GM19438 (cell line): ENCODE data around the gene CEP70.

Experiments
- ATAC-seq: cut with Tn5 transposase; IDR thresholded peaks from one replicate; pipeline ENCODE4 v1.9.1; 2021; ENCODE audit warnings: low read depth; ENCODE audit not compliant: unreplicated experiment

CEP70 gene

DNA sequence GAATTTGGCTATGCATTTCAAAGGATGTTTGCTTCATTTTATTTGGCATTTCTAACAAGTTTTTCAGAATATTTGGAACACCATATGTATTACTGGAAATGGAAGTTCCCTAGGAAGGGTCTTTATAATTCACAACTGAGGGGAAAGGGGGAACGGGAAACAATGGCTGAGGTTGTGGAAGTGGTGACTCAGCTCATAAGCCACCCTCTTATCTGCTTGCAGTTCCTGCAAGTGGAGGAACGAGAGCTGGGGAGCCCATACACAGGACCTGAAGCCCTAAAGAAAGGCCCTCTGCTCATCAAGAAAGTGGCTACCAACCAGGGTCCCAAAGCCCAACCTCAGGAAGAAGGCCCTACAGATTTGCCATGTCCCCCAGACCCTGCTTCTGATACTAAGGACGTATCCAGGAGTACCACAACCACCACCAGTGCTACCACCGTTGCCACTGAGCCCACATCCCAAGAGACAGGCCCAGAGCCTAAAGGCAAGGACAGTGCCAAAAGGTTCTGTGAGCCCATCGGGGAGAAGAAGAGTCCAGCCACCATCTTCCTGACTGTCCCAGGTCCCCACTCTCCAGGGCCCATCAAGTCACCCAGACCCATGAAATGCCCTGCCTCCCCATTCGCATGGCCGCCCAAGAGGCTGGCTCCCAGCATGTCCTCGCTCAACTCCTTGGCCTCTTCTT is 121.8 kb downstream of the CEP70 start:
- ATAC-seq: no peak

DNA sequence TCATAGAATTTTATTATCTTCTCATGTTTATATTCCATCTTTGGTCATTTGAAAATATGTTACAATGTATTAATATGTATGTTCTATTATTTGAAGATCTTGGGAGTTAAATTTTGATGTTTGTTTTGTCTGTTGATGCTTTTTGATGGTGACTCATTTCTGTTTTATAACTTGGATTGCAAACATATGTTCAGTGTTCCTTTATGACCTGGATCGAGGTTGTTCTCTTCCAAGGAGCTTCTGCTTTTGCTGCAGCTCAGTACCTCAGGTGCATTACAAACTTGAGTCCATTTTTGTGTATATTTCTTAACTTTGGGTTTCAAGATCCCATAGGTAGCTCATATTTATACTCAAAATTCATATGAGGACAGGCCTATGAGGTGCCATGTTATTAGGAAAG is 122.6 kb downstream of the CEP70 start:
- no peak for ATAC-seq

DNA sequence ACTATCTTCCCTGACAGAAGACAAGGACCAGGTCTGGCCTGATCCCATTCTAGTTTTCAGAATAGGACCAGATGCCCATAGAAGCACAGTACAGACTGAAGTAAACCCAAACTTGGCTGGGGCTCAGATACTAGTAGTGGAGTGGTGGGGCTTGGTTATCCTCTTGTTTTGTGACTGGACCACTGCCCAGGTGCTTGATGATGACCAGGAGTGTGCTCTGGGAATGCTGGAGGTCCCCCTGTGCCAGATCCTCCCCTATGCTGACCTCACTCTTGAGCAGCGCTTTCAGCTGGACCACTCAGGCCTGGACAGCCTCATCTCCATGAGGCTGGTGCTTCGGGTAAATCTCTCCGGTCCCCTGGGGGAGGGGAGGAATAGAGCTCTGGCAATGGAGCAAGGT is 123.4 kb downstream of the CEP70 start:
- ATAC-seq: no peak

DNA sequence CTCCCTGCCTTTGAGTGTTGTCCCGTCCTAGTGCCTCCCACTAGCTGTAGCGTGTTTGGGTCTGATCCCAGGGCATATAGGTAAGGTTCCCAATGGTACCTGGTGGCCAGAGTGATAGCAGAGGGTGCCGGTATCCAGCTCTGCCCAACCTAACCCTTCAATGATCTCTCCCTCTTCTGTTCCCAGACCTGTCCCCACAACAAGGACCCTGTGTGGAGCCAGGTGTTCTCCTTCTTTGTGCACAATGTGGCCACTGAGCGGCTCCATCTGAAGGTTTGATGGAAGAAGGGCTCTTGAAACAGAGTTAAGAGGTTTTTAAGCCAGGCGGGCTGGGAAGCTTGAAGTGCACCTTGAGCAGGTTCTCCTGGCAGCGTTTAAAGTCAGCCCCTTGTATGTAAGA is 124.2 kb downstream of the CEP70 start:
- no peak for ATAC-seq

DNA sequence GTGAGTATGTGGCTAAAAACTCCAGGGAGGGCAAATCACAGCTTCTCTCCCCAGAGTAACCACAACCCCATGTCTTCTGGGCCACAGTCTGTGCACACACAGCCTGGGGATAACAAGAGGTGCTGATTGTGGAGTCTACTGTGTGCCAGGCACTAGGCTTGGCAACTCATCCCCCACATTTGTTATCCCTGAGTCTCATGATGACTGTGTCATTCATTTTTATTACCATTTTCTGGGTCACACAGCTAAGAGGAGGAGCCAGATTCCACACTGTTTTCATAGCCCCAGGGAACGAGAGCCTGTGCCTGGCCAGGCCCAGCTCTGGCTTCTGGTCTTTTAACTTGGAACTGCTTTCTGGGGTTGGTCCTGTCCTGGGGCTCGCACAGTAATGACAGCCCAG is 125.2 kb downstream of the CEP70 start:
- no peak for ATAC-seq

DNA sequence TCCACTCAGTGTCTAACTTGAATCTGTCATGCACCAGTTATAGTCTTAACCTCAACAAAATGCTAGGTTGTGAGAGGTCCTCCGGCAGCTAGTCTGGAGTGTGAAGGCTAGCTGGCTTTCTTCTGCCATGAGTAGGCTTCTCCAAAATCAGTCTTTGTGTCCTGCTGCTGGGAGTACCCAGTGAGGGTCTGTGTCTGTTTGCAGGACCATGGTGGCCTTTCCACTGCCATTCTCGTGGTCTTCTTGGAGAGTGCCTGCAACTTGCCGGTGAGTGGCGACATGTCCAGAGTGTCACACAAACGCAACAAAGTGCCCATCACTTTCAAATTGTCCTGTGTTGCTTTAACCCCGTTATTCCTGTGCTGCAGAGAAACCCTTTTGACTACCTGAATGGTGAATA is 125.6 kb downstream of the CEP70 start:
- ATAC-seq: no peak

DNA sequence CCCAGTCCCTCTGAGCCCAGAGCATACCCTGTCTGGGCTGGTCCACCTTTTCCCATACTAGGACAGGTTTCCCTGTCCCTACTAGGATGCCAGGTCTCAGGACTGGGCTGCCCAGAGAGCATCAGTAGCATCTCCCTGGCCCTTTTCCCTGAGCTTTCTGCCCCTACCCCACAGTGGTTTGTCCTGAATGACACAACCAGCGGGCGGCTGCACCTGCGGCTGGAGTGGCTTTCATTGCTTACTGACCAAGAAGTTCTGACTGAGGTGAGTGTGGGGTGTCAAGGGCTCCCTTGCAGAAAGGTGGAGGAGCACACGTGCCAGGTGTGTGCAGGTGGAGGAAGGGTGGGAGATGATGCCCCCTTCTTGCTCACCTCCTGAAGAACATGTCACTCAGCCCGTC is 126.1 kb downstream of the CEP70 start:
- no peak for ATAC-seq

DNA sequence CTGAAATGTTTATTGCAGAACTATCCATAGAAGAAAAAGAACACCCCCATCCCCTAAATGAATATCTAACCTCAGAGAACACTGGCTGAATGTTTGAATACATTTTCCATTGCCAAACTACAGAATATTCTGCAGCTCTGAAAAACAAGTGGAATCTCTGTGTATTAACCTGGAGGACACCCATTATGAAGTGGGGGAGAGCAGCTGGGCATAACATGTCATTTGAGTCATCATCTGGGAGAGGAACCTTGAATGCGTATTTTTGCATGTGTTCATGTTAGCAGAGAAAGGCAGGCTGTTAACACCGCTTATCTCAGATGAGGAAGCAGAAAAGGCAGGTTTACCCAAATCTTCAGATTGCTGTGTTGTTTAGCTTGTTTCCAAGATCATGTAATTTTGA is 128.1 kb downstream of the CEP70 start:
- no peak for ATAC-seq

DNA sequence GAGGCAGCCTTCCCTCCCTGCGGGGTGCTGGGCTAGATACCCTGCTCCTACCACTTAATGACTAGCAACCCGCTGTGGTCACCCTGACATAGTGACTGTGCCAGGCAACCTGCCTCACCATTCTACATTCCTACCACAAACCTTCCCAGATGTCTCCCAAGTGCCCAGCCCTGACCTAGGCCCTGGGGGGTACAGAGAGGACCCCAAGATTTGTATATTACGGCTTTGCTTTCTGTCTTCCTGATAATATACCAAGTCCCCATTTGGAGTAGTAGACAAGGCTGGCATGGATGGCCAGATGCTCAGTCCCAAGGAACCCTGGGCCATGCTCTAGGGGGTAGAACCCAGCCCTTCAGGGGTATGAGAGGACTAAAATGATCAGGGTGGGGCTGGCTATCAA is 128.6 kb downstream of the CEP70 start:
- ATAC-seq: no peak

DNA sequence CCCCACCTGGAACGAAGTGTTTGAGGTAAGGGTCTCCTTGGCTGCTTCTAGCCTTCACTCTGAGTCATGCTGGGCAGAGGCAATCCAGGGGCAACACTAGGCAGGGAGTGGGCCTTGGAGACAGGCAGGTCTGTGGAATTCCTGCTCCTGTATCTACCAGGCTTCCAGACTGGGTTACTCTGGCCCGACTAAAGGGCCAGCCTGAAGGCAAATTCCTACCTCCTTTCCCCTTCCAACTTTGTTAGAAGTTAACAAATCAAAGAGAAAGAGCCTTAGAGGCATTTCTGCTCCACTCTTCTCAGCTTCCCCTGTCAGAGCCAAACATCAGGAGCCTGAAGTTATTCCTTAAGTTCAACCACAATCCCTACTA is 129.6 kb downstream of the CEP70 start:
- ATAC-seq: no peak

DNA sequence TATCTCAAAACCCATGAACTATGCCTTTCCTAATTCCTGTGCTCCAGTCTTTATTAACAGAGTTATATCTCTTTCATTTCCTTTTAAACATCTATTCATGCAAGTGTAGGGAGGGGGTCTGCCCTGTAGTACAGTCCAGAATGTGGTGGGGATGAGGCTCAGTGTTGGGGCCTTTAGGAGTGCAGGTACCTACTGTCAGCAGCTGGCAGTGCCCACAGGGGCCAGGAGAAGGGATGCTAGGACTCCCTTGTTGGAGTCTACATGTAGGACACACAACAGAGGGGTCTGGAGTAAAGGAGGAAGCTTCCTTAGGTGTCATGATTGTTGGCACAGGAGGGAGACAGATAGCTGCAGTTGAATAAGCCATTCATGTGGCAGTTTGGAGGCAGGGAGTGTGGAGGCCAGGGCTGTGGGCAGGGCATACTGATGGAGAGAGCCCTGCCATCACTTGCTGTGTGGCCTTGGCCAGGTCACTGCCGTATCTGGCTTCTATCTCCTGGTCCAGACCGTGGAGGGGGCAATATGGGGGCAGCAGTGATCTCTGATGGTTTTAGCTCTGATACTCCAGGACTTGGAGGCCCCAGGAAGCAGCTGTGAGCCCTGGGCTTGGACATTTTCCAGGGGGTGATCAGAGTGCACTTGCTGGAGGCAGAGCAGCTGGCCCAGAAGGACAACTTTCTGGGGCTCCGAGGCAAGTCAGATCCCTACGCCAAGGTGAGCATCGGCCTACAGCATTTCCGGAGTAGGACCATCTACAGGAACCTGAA is 130.2 kb downstream of the CEP70 start:
- ATAC-seq: no peak

DNA sequence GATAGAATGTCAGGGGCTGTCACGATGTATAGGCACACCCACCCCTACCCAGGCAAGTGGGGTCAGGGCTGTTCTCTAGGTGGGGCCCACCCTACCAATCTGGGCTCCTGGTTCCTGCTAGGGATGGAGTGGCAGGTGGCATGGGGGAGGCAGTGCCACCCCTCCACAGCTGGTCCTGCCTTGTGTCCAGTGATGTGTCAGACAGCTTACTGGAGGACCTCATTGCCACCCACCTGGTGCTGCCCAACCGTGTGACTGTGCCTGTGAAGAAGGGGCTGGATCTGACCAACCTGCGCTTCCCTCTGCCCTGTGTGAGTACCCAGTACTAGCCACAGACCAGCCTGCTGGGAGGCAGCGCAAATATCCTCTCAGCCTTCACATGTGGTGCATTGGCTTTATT is 132.2 kb downstream of the CEP70 start:
- no peak for ATAC-seq

DNA sequence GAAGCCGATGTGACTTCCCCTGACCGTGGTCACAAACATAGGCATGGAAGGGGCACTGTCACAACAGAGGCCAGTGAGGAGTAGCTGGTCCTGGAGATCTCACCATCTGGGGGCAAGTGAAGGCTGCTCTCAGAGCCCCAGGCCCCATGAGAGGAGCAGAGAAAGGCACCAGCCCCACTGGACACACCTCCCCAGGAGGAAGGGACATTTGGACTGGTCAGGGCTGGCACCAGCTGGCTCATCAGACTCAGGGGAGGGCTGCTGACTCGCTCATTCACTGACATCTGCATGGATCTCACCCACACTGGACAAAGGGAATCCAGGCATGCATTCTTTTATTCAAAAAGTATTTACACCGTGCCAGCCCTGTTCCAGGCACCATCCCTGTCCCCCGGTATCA is 132.8 kb downstream of the CEP70 start:
- no peak for ATAC-seq

DNA sequence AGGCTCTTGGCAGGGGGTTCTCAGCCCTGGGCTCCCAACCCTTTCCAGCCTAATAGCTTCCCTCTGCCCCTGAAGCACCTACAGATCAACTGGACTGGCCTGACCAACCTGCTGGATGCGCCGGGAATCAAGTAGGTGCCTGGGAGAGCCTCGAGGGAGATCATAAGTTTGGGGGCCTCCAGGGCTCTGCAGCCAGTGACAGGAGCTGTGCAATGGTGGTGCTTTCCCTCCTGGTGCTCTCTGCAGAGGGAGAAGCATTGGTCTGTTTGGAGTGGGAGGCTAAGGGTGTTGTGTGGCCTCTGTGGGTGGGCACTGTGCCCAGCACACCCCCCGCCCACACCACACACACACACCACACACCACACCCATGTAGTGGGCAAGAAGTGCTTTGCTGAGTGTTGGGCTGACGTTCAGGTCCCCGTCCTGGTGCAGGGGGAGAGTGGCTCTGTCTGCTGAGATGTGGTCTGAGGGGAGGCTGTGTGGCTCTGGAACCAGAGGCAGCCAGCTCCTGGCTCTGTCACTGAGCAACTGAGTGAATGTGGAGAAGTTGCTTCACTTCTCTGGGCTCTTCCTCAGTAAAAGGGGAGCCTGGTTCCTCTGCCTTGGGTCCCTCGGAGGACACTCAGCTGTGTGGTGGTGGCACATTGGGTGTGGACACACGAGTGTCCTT is 133.4 kb downstream of the CEP70 start:
- ATAC-seq: no peak

DNA sequence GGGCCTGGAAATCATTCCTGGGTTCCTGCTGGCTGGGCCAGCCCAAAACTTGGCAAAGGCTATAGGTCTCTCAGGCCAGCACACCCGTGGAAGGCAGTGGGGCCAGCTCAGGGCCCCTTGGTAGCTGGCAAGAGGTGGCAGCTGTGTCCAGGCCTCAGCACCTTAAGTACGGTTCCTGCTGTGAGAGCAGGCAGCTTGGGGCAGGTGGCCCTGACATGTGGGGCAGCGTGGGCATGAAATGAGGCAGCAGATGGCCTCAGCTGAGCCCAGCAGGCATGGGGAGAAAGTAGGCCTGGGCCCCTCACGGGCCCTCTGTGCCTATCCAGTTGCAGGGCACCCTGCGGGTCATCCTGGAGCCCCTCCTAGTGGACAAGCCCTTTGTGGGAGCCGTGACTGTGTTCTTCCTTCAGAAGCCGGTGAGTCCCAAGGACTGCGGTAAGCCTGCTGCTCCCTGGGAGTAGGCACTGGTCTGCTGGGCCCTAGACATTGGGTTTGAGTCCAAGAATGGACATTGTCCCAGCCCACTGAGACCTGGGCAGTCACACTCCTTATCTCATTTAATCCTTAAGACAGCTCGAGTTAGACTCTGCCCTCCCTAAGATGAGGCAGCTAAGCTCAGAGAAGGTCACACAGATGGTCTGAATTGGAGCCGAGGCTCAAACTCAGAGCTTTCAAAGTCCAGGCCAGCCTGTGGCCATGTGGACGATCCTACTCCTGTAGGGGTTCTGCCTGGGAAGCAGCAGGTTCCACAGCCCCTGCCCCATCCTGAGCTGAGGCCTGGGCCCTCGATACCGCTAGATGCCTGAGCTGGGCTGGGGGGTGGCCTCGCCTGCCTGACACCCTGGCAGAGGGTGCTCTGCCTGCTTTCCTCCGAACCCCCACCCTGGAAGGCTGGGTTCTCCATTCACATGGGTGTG is 134.2 kb downstream of the CEP70 start:
- ATAC-seq: no peak

DNA sequence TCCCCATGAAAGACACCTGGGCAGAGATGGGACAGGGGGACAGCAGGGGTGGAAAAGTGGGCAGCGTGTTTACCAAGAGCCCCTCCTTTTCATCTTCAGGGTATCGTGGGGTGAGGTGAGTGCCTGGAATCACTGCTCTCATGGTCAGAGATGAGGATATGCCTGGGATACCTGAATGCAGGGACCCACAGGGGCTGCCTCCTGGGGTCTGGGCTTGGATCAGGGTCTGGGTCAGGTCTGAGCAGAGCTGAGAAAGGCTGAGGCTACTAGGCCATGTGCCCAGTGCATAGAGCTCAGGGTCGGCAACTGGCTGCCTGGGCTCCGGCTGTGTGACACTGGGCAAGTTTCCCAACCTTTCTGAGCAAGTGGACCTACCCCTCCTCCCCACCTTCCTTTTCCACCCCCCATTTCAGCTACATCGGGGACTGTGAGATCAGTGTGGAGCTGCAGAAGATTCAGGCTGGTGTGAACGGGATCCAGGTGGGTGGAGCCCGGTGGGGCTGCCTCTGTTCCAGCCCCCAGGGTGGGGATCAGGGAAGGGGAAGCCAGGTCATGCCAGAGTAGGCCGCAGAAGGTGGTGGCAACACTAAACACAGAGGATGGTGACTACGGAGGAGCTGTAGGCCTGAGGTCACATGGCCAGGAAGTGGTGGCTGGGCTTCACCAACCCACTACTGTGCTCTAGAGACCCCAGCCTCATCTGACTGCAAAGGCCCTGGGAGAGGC is 135.1 kb downstream of the CEP70 start:
- no peak for ATAC-seq

DNA sequence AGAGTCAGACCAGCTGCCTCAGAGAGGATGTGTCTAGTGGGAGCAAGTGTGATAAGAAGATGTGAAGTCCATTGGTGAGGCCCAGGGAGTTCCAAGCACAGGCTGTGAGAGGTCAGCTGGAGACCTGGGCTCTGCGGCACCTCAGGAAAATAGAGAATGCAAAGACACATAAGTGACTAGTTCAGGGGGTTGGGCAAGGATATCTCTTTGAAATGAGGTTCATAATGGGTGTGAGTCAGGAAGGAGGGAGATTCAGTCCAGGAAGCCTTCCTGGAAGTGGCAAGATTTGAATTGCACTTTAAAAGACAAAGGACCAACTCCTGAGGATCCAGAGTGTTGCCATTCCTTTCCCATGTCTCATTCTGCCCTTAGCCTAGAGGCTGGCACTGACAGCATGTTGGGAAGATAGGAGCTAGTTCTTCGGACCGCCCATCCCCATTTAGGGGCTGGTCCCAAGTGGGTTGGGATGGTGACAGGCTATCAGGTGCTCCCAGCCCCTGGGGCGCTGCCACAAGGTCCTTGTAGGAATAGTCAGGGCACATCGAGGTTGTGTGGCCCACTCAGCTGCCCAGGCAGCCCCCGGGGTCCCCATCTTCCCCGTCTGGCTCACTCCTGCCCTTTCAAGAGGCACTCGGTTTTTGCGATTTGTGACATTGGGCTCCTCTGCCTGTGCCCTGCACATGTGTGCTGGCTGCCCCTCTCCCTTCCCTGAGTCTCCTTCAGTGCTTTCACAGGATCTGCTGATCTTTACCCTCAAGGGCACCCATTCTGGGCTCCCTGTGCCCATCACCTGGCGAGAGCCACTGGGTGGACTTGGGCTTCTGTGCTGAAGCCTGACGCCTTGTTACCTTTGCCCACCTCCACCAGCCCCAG is 136.0 kb downstream of the CEP70 start:
- ATAC-seq: no peak

DNA sequence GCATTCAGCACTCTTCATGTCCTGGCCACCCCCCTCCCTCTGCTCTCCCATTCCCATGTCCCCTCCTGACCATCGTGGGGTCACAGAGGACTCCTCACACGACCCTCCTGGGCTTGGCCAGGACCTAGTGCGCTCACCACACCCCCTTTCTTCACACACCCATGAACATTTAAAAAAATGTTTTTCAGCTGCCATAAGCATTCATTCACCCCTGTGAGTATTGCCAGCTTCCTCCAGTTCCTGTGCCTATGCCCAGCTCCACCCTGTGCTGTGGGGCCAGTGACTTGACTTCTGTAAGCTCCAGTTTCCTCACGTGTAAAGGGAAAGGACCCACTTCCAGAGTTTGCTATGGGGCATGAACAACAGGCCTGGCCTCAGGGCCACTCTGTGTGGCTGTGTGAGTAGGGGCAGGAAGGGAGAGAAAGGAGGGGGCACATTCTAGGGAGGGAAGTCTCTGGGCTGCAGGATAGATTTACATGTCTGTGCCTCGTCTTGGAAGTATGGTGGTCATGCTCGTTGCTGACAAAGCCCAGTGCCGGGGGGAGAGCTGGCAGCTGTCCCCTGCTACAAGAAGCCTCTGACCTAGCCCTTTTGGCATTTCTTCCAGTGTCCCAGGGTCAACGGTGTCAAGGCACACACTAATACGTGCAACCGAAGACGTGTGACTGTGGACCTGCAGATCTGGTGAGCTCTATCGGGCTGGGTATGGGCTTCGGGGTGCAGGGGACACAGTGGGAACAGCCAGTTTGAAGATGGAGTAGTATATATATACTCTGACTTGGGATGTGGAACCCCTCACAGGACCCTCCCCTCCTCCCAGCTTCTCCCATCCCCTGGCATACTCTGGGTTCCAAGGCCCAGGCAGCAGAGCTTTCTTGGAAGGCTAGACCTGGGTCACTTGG is 136.8 kb downstream of the CEP70 start:
- no peak for ATAC-seq
